Naive thymus-derived CD4-positive, alpha-beta T cell (primary cell): ENCODE data around the gene NRP1. TPM values are rescaled to one million over a fixed set of nuclear protein-coding genes. Genes with fewer than 3 reads are reported as not detected.

Source experiments
- ATAC-seq: fragments of 150-1000 bp; cut with Tn5 transposase; 2 replicates; pipeline ENCODE4 v1.10.0; 2021; ENCODE audit warnings: mild to moderate bottlenecking, moderate library complexity
- CTCF ChIA-PET: fragments of 350-600 bp; sonication (Branson Sonifier 250); formaldehyde crosslinking; loops from one replicate; lab custom pipeline; 2021; ENCODE audit warnings: antibody characterized with exemption; lab: Charles Lee
- POLR2A ChIA-PET: fragments of 350-600 bp; sonication (Branson Sonifier 250); formaldehyde crosslinking; loops from one replicate; lab custom pipeline; 2021; ENCODE audit warnings: antibody characterized with exemption, inconsistent platforms; lab: Charles Lee
- DNase-seq, 9 donors: peaks; one replicate each; pipeline versions ENCODE4 v3.0.0 to v3.0.0-alpha.2; 2020 to 2022; ENCODE audit warnings: mixed read lengths in 1 of 9
- H3K27ac ChIP-seq: one replicate; pipeline ENCODE4 v1.7.0; 2013; ENCODE audit warnings: mild to moderate bottlenecking, low read depth, low read length, moderate library complexity
- H3K27me3 ChIP-seq, 2 donors: one replicate each; pipeline ENCODE4 v1.7.0; 2013; ENCODE audit warnings: low read length in 2 of 2, mild to moderate bottlenecking in 2 of 2, moderate library complexity in 2 of 2; ENCODE audit not compliant: control insufficient read depth in 2 of 2, insufficient read depth in 2 of 2
- H3K36me3 ChIP-seq, 3 experiments: 1 replicate in 2 of 3; 2 replicates in 1 of 3; pipeline ENCODE4 v1.7.0; 2013; ENCODE audit warnings: low read length in 3 of 3, mild to moderate bottlenecking in 3 of 3, moderate library complexity in 1 of 3; ENCODE audit not compliant: insufficient read depth in 3 of 3, control insufficient read depth in 2 of 3
- H3K4me1 ChIP-seq, 2 donors: one replicate each; pipeline ENCODE4 v1.7.0; 2013; ENCODE audit warnings: low read length in 2 of 2, mild to moderate bottlenecking in 2 of 2, moderate library complexity in 1 of 2; ENCODE audit not compliant: control insufficient read depth in 2 of 2, insufficient read depth in 2 of 2
- H3K4me3 ChIP-seq: 2 replicates; pipeline ENCODE4 v1.7.0; 2013; ENCODE audit warnings: mild to moderate bottlenecking, low read length
- H3K9me3 ChIP-seq, 3 experiments: 1 replicate in 2 of 3; 2 replicates in 1 of 3; pipeline ENCODE4 v1.7.0; 2013; ENCODE audit warnings: low read length in 3 of 3; ENCODE audit not compliant: control insufficient read depth in 2 of 3
- H3K27ac Mint-ChIP-seq, 9 donors: one replicate each; pipeline ENCODE4 v1.8.0; 2020 to 2022; ENCODE audit warnings: mixed read lengths in 9 of 9, mild to moderate bottlenecking in 8 of 9, moderate library complexity in 5 of 9, inconsistent platforms in 2 of 9
- H3K27me3 Mint-ChIP-seq, 5 donors: one replicate each; pipeline ENCODE4 v1.8.0; 2021 to 2022; ENCODE audit warnings: mixed read lengths in 5 of 5, mild to moderate bottlenecking in 1 of 5
- H3K36me3 Mint-ChIP-seq, 5 donors: one replicate each; pipeline ENCODE4 v1.8.0; 2020 to 2022; ENCODE audit warnings: mixed read lengths in 5 of 5, mild to moderate bottlenecking in 3 of 5, inconsistent platforms in 1 of 5
- H3K4me1 Mint-ChIP-seq, 7 donors: one replicate each; pipeline ENCODE4 v1.8.0; 2020 to 2022; ENCODE audit warnings: mixed read lengths in 7 of 7, mild to moderate bottlenecking in 3 of 7, inconsistent platforms in 1 of 7
- H3K4me3 Mint-ChIP-seq, 10 donors: one replicate each; pipeline ENCODE4 v1.8.0; 2020 to 2022; ENCODE audit warnings: mild to moderate bottlenecking in 10 of 10, mixed read lengths in 10 of 10, moderate library complexity in 6 of 10, inconsistent platforms in 2 of 10
- H3K9me3 Mint-ChIP-seq, 11 donors: one replicate each; pipeline ENCODE4 v1.8.0; 2020 to 2022; ENCODE audit warnings: mixed read lengths in 11 of 11, mild to moderate bottlenecking in 4 of 11, inconsistent platforms in 1 of 11, moderate library complexity in 1 of 11
- intact Hi-C, 2 donors: fragments of 100-400 bp; cut with micrococcal nuclease; formaldehyde crosslinking; loops; one replicate each; pipeline ENCODE4 v1.15.1; 2023
- polyA plus RNA-seq, 2 donors: library from polyadenylated mRNA; unstranded; fragments of 300-500 nt; fragmentation: Illumina TruSeq; gene quantifications; one replicate each; pipeline ENCODE4 v1.2.3, GENCODE V29; 2021
- total RNA-seq, 6 experiments: library from RNA in 5 of 6; stranded (reverse) in 5 of 6; gene quantifications; 1 replicate in 5 of 6; 2 replicates in 1 of 6; pipeline ENCODE4 v1.2.3 and lab custom pipeline; 2021 to 2026

NRP1 gene
- total and polyA plus RNA-seq, 7 experiments from 2014 or later, result 0.72 to 4.6 (median 1.6) TPM; not detected in 2

DNA sequence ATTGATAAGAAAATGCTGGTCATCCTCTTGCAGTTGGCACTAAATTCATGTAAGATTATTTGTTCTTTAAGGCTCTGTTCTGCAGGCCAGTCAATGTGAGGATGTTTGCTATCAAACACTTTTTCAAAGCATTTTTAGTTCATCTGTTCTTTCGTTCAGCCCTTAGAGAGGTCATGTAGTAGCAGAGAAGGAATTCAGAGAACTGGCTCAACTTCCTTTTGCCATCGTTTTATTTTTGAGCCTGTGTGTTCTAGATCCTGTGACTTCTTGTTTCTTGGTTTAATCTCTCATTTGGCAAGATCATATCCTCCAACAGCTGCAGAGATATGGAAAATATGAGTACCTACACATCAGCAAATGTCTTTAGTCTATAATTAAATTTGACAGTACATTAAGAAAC lies 184.3 kb downstream of the NRP1 start:
- no peak overlapping the region for H3K27ac ChIP-seq
- peak overlapping the region in 1 of 10 donors; percentile 0 for H3K4me3 Mint-ChIP-seq

DNA sequence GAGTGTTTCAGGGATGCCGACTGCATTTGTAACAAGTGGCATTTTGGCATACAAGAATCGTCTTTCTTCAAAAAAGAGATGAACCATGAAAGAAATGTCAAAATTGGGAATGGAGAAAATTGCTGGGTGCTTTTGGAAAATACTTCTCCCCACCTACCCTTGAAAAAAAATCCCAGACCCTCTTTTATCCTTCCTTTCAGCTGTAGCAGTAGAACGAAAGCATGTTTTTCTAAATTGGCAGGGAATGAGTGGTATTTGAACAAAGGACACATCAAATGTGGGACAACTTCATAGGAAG lies 187.5 kb downstream of the NRP1 start:
- H3K4me3 ChIP-seq, result no peak overlapping the region
- H3K36me3 Mint-ChIP-seq, result peaks cover 0 to 8% (median 0%) of the 10 kb centered on the region in 5 donors
- no peaks in the 10 kb centered on the region for H3K27me3 ChIP-seq

More for the DNA sequence above, 184.3 kb downstream of the NRP1 start:
- Mint-ChIP-seq H3K27ac (peak overlapping the region in 3 of 9 donors; percentile 30 to 77 (median 59)), H3K27me3 (no peaks in the 10 kb centered on the region), H3K36me3 (peaks cover 0 to 9% (median 0%) of the 10 kb centered on the region in 5 donors), H3K9me3 (peaks cover 0 to 12% (median 3%) of the 10 kb centered on the region in 11 donors), H3K4me1 (peaks cover 0 to 54% (median 42%) of the 10 kb centered on the region in 7 donors)
- no peak for ATAC-seq
- H3K27me3 ChIP-seq, result no peaks in the 10 kb centered on the region
- intact Hi-C loops, result loop anchor here in 1 of 2 donors (5.0 kb wide), 1 partner anchor 773 kb away; no protein-coding TSS in a partner anchor
- no peaks in the 10 kb centered on the region for H3K9me3 ChIP-seq
- H3K4me3 ChIP-seq, result no peak overlapping the region
- no peak for DNase-seq
- CTCF ChIA-PET, result no interaction called here
- peaks cover 15 to 48% of the 10 kb centered on the region in 2 donors for H3K4me1 ChIP-seq
- POLR2A ChIA-PET, result interaction anchor here (1.1 to 1.4 kb wide), 2 partner anchors 11 to 16 kb away, joined by 3 to 6 read pairs; no protein-coding TSS in a partner anchor
- H3K36me3 ChIP-seq, result no peaks in the 10 kb centered on the region

DNA sequence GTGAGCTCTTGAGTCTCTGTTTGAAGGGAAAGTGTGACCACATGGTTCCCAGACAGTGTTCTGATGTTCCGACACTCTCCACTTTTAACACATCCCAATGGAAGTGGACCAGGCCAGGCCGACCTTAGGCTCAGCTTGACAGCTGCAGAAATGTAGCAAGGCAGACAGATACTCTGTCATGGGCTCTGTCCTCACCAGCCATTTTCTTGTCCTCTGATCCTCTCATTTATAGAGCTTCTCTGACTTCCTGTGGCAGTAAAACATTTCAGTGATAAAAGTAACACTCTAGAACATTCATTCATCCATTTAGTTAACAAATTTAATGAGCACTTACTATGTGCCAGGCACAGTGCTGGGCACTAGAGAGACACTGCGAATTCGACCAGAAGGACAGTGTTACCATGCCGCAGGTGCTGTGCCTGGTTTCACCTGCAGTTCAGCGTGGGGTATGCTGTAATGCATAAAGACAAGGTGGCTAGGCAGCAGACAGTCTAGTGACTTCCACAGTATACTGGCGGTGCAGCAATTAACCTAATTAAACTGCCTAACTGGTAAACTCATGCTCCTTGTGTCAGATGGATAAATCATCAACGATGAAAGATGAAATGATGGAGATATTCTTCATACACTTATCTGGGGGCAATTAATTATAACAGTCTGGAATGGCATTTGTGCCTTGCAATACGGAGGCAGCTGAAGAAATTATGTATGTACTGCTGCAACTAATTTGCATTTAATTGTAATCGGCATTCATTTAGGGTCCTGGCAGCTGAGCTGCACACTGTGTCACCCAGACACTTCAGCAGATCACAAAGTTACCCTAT lies 188.1 kb downstream of the NRP1 start:
- CTCF ChIA-PET, result no interaction called here
- POLR2A ChIA-PET, result interaction anchor here (0.6 kb wide), 1 partner anchor 20 kb away, joined by 4 read pairs; no protein-coding TSS in a partner anchor
- H3K4me3 ChIP-seq, result no peak overlapping the region
- H3K36me3 ChIP-seq, result no peaks in the 10 kb centered on the region
- no peak for DNase-seq
- H3K4me1 ChIP-seq, result peaks cover 0 to 27% of the 10 kb centered on the region in 2 donors
- Mint-ChIP-seq H3K4me1 (peaks cover 6 to 39% (median 28%) of the 10 kb centered on the region in 7 donors), H3K27ac (peak overlapping the region in 7 of 9 donors; percentile 10 to 79 (median 60)), H3K27me3 (no peaks in the 10 kb centered on the region), H3K36me3 (peaks cover 0 to 8% (median 0%) of the 10 kb centered on the region in 5 donors), H3K9me3 (peaks cover 0 to 12% (median 3%) of the 10 kb centered on the region in 11 donors), H3K4me3 (no peak overlapping the region)
- ATAC-seq, result no peak
- no peak overlapping the region for H3K27ac ChIP-seq
- intact Hi-C loops, result no loop called here
- H3K27me3 ChIP-seq, result no peaks in the 10 kb centered on the region
- H3K9me3 ChIP-seq, result no peaks in the 10 kb centered on the region

More for the DNA sequence above, 187.5 kb downstream of the NRP1 start:
- Histone ChIP-seq H3K4me1 (peaks cover 0 to 30% of the 10 kb centered on the region in 2 donors), H3K9me3 (no peaks in the 10 kb centered on the region), H3K27ac (no peak overlapping the region), H3K36me3 (no peaks in the 10 kb centered on the region)
- ChIA-PET POLR2A (interaction anchor here (0.6 to 1.3 kb wide), 3 partner anchors 18 to 46 kb away, joined by 3 to 4 read pairs (median 4); no protein-coding TSS in a partner anchor), CTCF (no interaction called here)
- Mint-ChIP-seq H3K27me3 (no peaks in the 10 kb centered on the region), H3K9me3 (peaks cover 0 to 12% (median 3%) of the 10 kb centered on the region in 11 donors), H3K27ac (peak overlapping the region in 2 of 9 donors; percentile 10 to 76), H3K4me1 (peaks cover 6 to 40% (median 31%) of the 10 kb centered on the region in 7 donors), H3K4me3 (no peak overlapping the region)
- DNase-seq, result no peak
- intact Hi-C loops, result no loop called here
- no peak for ATAC-seq

DNA sequence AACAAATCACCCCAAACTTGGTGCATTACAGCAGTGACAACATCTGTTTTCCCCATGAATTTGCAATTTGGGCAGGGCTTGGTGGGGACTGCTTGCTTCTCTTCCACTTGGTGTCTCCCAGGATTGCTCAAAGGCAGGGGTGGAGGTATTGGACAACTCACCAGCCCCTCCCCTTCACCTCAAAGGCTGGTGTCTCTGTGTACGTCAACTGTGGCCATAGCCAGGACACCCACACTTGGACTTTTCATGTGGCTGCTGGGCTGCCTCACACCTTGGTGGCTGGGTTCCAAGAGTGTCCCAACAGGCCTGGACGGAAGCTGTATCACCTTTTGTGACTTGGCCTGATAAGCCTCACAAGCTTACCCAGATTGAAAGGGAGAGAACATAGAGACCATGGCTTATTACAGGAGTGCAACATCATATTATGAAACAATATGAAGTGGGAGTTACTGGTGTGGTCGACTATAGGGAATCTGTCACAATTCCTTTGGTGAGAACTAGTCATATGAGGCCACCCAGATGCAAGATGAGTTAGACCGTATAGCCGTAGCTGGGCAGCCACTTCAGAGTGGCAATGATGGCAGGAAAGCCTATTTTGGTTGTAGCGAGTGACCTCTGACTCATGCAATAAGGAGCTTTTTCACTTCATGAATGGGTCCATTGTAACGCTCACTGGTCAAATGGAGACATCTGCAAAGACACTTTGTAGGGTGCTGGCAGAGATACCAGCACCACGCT lies 188.8 kb downstream of the NRP1 start:
- intact Hi-C loops, result no loop called here
- CTCF ChIA-PET, result interaction anchor here (1.1 kb wide), 1 partner anchor 8 kb away, joined by 5 read pairs; no protein-coding TSS in a partner anchor
- Mint-ChIP-seq H3K4me1 (peaks cover 6 to 39% (median 28%) of the 10 kb centered on the region in 7 donors), H3K4me3 (no peak overlapping the region), H3K36me3 (peaks cover 0 to 4% (median 0%) of the 10 kb centered on the region in 5 donors), H3K9me3 (peaks cover 0 to 12% (median 3%) of the 10 kb centered on the region in 11 donors), H3K27me3 (no peaks in the 10 kb centered on the region), H3K27ac (peak overlapping the region in 6 of 9 donors; percentile 10 to 82 (median 66))
- no peak overlapping the region for H3K27ac ChIP-seq
- H3K4me3 ChIP-seq, result no peak overlapping the region
- no peaks in the 10 kb centered on the region for H3K27me3 ChIP-seq
- peaks cover 0 to 19% of the 10 kb centered on the region in 2 donors for H3K4me1 ChIP-seq
- DNase-seq (no peak), ATAC-seq (no peak)
- POLR2A ChIA-PET, result no interaction called here
- no peaks in the 10 kb centered on the region for H3K9me3 ChIP-seq
- H3K36me3 ChIP-seq, result no peaks in the 10 kb centered on the region

DNA sequence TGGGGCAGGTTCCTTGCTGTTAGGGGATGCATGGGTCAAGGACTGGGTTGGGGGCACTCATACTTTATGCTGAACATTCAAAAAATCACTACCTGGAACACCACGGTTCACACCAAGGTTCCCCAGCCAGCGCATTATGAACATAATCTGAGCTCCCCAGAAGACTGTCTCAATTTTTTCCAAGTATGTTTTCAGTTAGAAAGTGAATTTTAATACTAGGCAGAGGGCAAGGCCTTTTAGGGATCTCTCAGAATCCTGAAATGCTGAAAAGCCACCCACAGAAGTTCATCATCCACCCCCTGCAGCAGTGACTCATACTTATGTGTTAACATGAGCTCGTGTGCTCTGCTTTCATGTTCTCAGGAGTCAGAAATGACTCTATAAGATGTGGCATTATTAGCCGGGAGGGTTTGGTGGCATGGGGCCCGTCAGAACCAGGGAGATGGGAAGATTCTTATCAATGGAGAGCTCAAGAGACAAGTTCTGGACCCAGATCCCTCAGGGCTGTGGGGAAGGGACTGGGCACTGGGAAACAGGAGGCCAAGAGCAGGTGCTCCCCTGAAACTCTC lies 191.2 kb downstream of the NRP1 start:
- Histone ChIP-seq H3K4me3 (no peak overlapping the region), H3K27ac (no peak overlapping the region), H3K36me3 (no peaks in the 10 kb centered on the region), H3K4me1 (peaks cover 19 to 30% of the 10 kb centered on the region in 2 donors), H3K9me3 (no peaks in the 10 kb centered on the region), H3K27me3 (no peaks in the 10 kb centered on the region)
- ATAC-seq, result no peak
- H3K36me3 Mint-ChIP-seq, result peaks cover 0 to 6% (median 0%) of the 10 kb centered on the region in 5 donors
- peak overlapping the region in 1 of 10 donors; percentile 34 for H3K4me3 Mint-ChIP-seq
- DNase-seq, result peak in 1 of 9 donors; percentile 56
- H3K4me1 Mint-ChIP-seq, result peaks cover 16 to 51% (median 40%) of the 10 kb centered on the region in 7 donors
- H3K27ac Mint-ChIP-seq, result peak overlapping the region; percentile 51 to 99 (median 68)
- no peaks in the 10 kb centered on the region for H3K27me3 Mint-ChIP-seq
- peaks cover 0 to 8% (median 3%) of the 10 kb centered on the region in 11 donors for H3K9me3 Mint-ChIP-seq
- ChIA-PET CTCF (no interaction called here), POLR2A (interaction anchor here (0.6 to 1.0 kb wide), 3 partner anchors 9 to 10 kb away, joined by 3 to 4 read pairs (median 4); no protein-coding TSS in a partner anchor)
- intact Hi-C loops, result no loop called here

DNA sequence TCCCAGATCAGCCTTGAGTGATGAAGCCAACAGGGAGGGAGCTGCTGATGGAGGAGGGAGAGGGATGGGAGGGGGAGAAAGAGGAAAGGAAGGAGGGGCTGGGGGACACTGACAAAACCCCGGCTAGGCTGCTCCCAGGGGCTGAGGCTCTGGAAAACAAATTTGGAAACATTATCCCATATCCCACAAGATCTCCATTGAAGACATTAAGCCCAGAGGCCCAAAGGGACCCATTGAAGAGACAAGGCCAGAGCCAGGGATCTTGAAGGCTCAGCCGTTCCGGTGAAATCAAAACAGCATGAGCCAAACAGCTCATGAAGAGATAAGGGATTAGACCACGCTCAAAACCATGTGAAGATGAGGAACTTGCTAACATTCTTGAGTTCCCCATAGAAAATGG lies 192.2 kb downstream of the NRP1 start:
- peaks cover 20 to 60% (median 50%) of the 10 kb centered on the region in 7 donors for H3K4me1 Mint-ChIP-seq
- peaks cover 0 to 5% (median 0%) of the 10 kb centered on the region in 11 donors for H3K9me3 Mint-ChIP-seq
- DNase-seq (no peak), ATAC-seq (no peak)
- H3K27ac ChIP-seq, result no peak overlapping the region
- H3K27ac Mint-ChIP-seq, result peak overlapping the region in 7 of 9 donors; percentile 13 to 99 (median 75)
- no peaks in the 10 kb centered on the region for H3K27me3 ChIP-seq
- H3K36me3 Mint-ChIP-seq, result peaks cover 0 to 5% (median 0%) of the 10 kb centered on the region in 5 donors
- no peaks in the 10 kb centered on the region for H3K36me3 ChIP-seq
- peaks cover 28 to 39% of the 10 kb centered on the region in 2 donors for H3K4me1 ChIP-seq
- no peaks in the 10 kb centered on the region for H3K9me3 ChIP-seq
- ChIA-PET POLR2A (interaction anchor here (0.6 kb wide), 1 partner anchor 8 kb away, joined by 4 read pairs; no protein-coding TSS in a partner anchor), CTCF (no interaction called here)
- intact Hi-C loops, result no loop called here
- no peak overlapping the region for H3K4me3 Mint-ChIP-seq
- no peaks in the 10 kb centered on the region for H3K27me3 Mint-ChIP-seq
- no peak overlapping the region for H3K4me3 ChIP-seq
